ENCODE data around the gene UBE2G1. TPM values are rescaled to one million over a fixed set of nuclear protein-coding genes. Genes with fewer than 3 reads are reported as not detected.

UBE2G1 gene
- total and polyA plus RNA-seq, 2 of the 13 experiments (the other 11 are each of a cell fraction or from before 2014, with no cell fraction given): 27.9 to 42.6 TPM

GRCh38 chr17:4250887-4251286 lies 115.6 kb downstream of the UBE2G1 start:
- H3K27me3 ChIP-seq (ENCODE audit: control insufficient read depth in 1 of 2, insufficient read depth in 2 of 2, low read length in 2 of 2): no peaks in the 10 kb centered on the region
- WGBS (ENCODE audit: low lambda C conversion rate): 88% methylated on average over 2 of the region's 2 CpGs
- no peak for ATAC-seq
- H3K4me3 ChIP-seq (replicated peaks in 1 of 3; ENCODE audit: insufficient read depth in 1 of 3, low read depth in 2 of 3, low read length in 3 of 3): no peak overlapping the region
- no peak overlapping the region for H3K4me2 ChIP-seq (ENCODE audit: low read depth, low read length)
- H3K27ac ChIP-seq (ENCODE audit: extremely low read length, insufficient read depth, low read length): no peak overlapping the region
- H2AFZ ChIP-seq (ENCODE audit: low read length): no peak overlapping the region
- ChIA-PET POLR2A (no interaction called here), CTCF (ENCODE audit: low intra/inter-chr PET ratio, low total read pairs) (no interaction called here)
- FAIRE-seq: no peak
- BruUV-seq (replicated peaks): no TSS peak
- in situ Hi-C loops (cut with HindIII; ENCODE audit: extremely low pct_ligation_motif_present, low pct_unique_long_range_greater_than_20kb): no loop called here
- H3K9ac ChIP-seq (ENCODE audit: insufficient read depth, low read depth, low read length): no peak overlapping the region
- peaks cover 61% of the 10 kb centered on the region for H3K79me2 ChIP-seq (ENCODE audit: insufficient read depth, low read length)
- peaks cover 2 to 5% of the 10 kb centered on the region in 2 experiments; a peak in 1 of 5 replicates for H3K36me3 ChIP-seq (replicated peaks in 1 of 2; ENCODE audit: control insufficient read depth in 1 of 2, insufficient read depth in 2 of 2, low read length in 2 of 2)
- peaks cover 3% of the 10 kb centered on the region; the same call in 1 of the 2 replicates for H4K20me1 ChIP-seq (ENCODE audit: insufficient read depth, low read length)
- no peak for DNase-seq (ENCODE audit: low spot score)
- H3K9me3 ChIP-seq (ENCODE audit: low read length): no peaks in the 10 kb centered on the region
- no peak for TF ChIP-seq ZNF580 (CRISPR knock-in tag; IDR thresholded peaks at IDR 0.05; ENCODE audit: borderline replicate concordance, low read depth)
- no peak for TF ChIP-seq ZNF230 (CRISPR knock-in tag; IDR thresholded peaks at IDR 0.05)
- no peak for TF ChIP-seq ZNF761 (CRISPR knock-in tag; conservative IDR thresholded peaks at IDR 0.05)
- TF ChIP-seq, protein P1, sequence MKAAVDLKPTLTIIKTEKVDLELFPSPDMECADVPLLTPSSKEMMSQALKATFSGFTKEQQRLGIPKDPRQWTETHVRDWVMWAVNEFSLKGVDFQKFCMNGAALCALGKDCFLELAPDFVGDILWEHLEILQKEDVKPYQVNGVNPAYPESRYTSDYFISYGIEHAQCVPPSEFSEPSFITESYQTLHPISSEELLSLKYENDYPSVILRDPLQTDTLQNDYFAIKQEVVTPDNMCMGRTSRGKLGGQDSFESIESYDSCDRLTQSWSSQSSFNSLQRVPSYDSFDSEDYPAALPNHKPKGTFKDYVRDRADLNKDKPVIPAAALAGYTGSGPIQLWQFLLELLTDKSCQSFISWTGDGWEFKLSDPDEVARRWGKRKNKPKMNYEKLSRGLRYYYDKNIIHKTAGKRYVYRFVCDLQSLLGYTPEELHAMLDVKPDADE (CRISPR knock-in tag; IDR thresholded peaks at IDR 0.05): no peak
- TF ChIP-seq ZNF749 (CRISPR knock-in tag; IDR thresholded peaks at IDR 0.05; ENCODE audit: borderline replicate concordance): no peak
- no peak for TF ChIP-seq PTBP1 (IDR thresholded peaks at IDR 0.05; ENCODE audit: low read depth, low read length, poor library complexity, severe bottlenecking)
- no peak for TF ChIP-seq DNMT3B (CRISPR knock-in tag; conservative IDR thresholded peaks at IDR 0.05)
- peaks cover 28% of the 10 kb centered on the region for H3K4me1 ChIP-seq (ENCODE audit: insufficient read depth, low read length)
- intact Hi-C loops (cut with micrococcal nuclease; ENCODE audit: unreplicated experiment): no loop called here

Measured in HepG2 (cell line).